Lower lobe of right lung (tissue), 2 donors: ENCODE results near the gene MORN1. TPM values are rescaled to one million over a fixed set of nuclear protein-coding genes. Genes with fewer than 3 reads are reported as not detected.

Experiments
- ATAC-seq, 2 donors: fragments of 200-7000 bp; cut with Tn5 transposase; one replicate each; pipeline ENCODE4 v1.9.1; 2020 to 2022; ENCODE audit warnings: mild to moderate bottlenecking in 2 of 2, moderate library complexity in 2 of 2
- DNase-seq: peaks from one replicate; pipeline ENCODE4 v3.0.0-alpha.2; 2020
- H3K27ac ChIP-seq: fragments of 200-600 bp; one replicate; pipeline ENCODE4 v1.8.0; 2022
- H3K27me3 ChIP-seq: fragments of 200-600 bp; one replicate; pipeline ENCODE4 v1.8.0; 2022; ENCODE audit warnings: low read depth
- H3K36me3 ChIP-seq: fragments of 200-600 bp; one replicate; pipeline ENCODE4 v1.8.0; 2022; ENCODE audit warnings: mild to moderate bottlenecking
- H3K4me1 ChIP-seq: fragments of 200-600 bp; one replicate; pipeline ENCODE4 v1.8.0; 2022
- H3K4me3 ChIP-seq: fragments of 200-600 bp; one replicate; pipeline ENCODE4 v1.8.0; 2022; ENCODE audit warnings: mild to moderate bottlenecking
- H3K9me3 ChIP-seq: fragments of 200-600 bp; one replicate; pipeline ENCODE4 v1.8.0; 2022
- CTCF ChIP-seq: fragments of 200-600 bp; IDR thresholded peaks from one replicate; pipeline ENCODE4 v1.8.0; 2022; ENCODE audit warnings: antibody characterized with exemption, mild to moderate bottlenecking
- intact Hi-C: fragments of 100-400 bp; cut with DNase I; formaldehyde crosslinking; loops from one replicate; pipeline ENCODE4 v1.11.0; 2022
- total RNA-seq: library from RNA; stranded (reverse); fragmentation: NEBNext Ultra II Directional; extraction: Animal tissue kit (Norgen Biotek cat#: 25700); gene quantifications from one replicate; pipeline ENCODE4 v1.2.1, GENCODE V29; 2021
- donor health status: DM: no; HTN: yes; CAD: no; lungs with severe emphysema.

The MORN1 gene
- total RNA-seq, 1 donor from 2014 or later, result 13.4 TPM

DNA sequence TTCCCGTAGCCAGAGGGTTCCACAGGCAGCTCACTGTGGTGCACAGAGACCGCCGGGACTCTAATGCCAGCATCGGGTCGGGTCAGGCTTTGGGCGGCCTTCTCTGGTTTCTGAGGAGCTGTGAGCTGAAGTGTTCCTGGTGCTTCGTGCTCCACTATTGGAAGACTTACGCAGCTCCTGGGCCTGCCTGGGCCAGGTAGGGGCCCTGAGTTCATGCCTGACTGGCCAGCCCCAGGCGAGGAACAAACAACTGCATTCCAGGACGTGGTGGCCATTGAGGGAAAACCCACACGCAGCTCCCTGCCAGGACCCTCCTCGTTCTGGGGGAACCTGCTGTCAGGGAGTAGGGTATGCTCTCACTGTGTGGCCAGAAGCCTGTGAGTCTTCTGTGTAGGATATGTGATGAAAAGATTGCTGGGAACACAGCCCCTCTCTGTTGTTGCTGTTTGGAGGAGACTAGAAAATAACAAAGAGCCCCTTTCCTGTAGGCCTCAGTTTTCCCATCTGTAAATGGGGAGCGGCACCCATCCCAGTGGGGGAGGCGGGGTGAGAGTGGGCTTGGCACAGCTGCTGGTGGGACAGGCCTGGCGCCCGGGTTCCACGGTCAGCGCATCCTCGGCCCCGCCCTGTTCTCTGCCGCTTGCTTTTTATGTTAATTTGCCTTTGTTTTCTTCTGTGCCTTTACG lies 8.7 kb upstream of the MORN1 start:
- ATAC-seq (no peak), DNase-seq (no peak)
- intact Hi-C loops, result no loop called here
- no peak overlapping the region for H3K27ac ChIP-seq
- no peaks in the 10 kb centered on the region for H3K9me3 ChIP-seq
- peaks cover 96% of the 10 kb centered on the region for H3K36me3 ChIP-seq
- no peaks in the 10 kb centered on the region for H3K4me1 ChIP-seq
- no peaks in the 10 kb centered on the region for H3K27me3 ChIP-seq
- no peak for TF ChIP-seq CTCF
- H3K4me3 ChIP-seq, result no peak overlapping the region

- DNase-seq (no peak), ATAC-seq (no peak)
- H3K36me3 ChIP-seq, result peaks cover 94% of the 10 kb centered on the region
- peaks cover 6% of the 10 kb centered on the region for H3K4me1 ChIP-seq
- H3K9me3 ChIP-seq, result no peaks in the 10 kb centered on the region
- H3K27ac ChIP-seq, result no peak overlapping the region
- no peaks in the 10 kb centered on the region for H3K27me3 ChIP-seq
- no peak overlapping the region for H3K4me3 ChIP-seq
- TF ChIP-seq CTCF, result no peak
- intact Hi-C loops, result no loop called here
These were observed 7.5 kb upstream of the MORN1 start for GRCh38 chr1:2398871-2399270.

GRCh38 chr1:2397007-2397679 lies 5.8 kb upstream of the MORN1 start:
- H3K36me3 ChIP-seq, result peaks cover 85% of the 10 kb centered on the region

GRCh38 chr1:2396476-2396875 lies 5.1 kb upstream of the MORN1 start:
- no peak for DNase-seq

More at GRCh38 chr1:2397007-2397679, 5.8 kb upstream of the MORN1 start:
- Histone ChIP-seq H3K27me3 (no peaks in the 10 kb centered on the region), H3K27ac (no peak overlapping the region), H3K4me3 (no peak overlapping the region), H3K9me3 (no peaks in the 10 kb centered on the region), H3K4me1 (peaks cover 23% of the 10 kb centered on the region)
- intact Hi-C loops, result no loop called here
- TF ChIP-seq CTCF, result no peak
- DNase-seq (no peak), ATAC-seq (no peak)

DNA sequence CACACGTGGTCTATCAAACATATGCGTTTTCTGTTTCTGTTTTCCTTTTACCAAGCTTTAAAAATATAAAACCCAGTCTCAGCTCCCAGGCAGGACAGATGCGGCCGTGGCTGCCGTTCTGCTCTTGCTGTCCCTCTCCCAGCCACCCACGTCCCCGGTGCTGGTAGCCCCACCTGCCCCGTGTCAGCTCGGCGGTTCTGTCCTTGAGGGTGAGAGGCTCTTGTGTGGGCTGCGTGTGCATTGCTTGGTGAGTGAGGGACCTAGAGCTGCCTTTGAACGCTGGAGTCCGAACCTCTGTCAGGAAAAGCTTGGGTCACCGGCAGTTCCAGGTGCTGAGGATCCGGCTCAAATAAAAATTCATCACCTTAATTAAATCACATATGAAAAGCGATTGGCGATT lies 4.7 kb upstream of the MORN1 start:
- H3K9me3 ChIP-seq, result no peaks in the 10 kb centered on the region
- intact Hi-C loops, result no loop called here
- H3K4me3 ChIP-seq, result no peak overlapping the region
- peaks cover 24% of the 10 kb centered on the region for H3K4me1 ChIP-seq
- no peak for TF ChIP-seq CTCF
- ATAC-seq (no peak), DNase-seq (no peak)
- H3K36me3 ChIP-seq, result peaks cover 77% of the 10 kb centered on the region
- H3K27me3 ChIP-seq, result no peaks in the 10 kb centered on the region
- no peak overlapping the region for H3K27ac ChIP-seq

More at GRCh38 chr1:2396476-2396875, 5.1 kb upstream of the MORN1 start:
- Histone ChIP-seq H3K4me3 (no peak overlapping the region), H3K27me3 (no peaks in the 10 kb centered on the region), H3K4me1 (peaks cover 23% of the 10 kb centered on the region), H3K36me3 (peaks cover 79% of the 10 kb centered on the region), H3K27ac (no peak overlapping the region), H3K9me3 (no peaks in the 10 kb centered on the region)
- intact Hi-C loops, result no loop called here
- no peak for TF ChIP-seq CTCF
- ATAC-seq, result no peak
